Fibroblast of lung (primary cell): ENCODE measurements around the gene SLC8A2. TPM values are rescaled to one million over a fixed set of nuclear protein-coding genes. Genes with fewer than 3 reads are reported as not detected.

ENCODE experiments used
- DNase-seq, 2 donors: peaks; one replicate each; pipeline versions ENCODE4 v3.0.0 to v3.0.0-alpha.2; 2010; ENCODE audit warnings: low read depth in 2 of 2
- H2AFZ ChIP-seq: 2 replicates; pipeline ENCODE4 v1.5.1; 2012; ENCODE audit warnings: low read length, control low read depth, inconsistent platforms
- H3K27ac ChIP-seq: 2 replicates; pipeline ENCODE4 v1.5.1; 2011; ENCODE audit warnings: low read length, control low read depth; ENCODE audit not compliant: insufficient read depth
- H3K27me3 ChIP-seq: 2 replicates; pipeline ENCODE4 v1.5.1; 2011; ENCODE audit warnings: mild to moderate bottlenecking, low read length; ENCODE audit not compliant: control insufficient read depth, insufficient read depth
- H3K36me3 ChIP-seq: 2 replicates; pipeline ENCODE4 v1.5.1; 2011; ENCODE audit warnings: low read length; ENCODE audit not compliant: control insufficient read depth, insufficient read depth
- H3K4me1 ChIP-seq: 2 replicates; pipeline ENCODE4 v1.5.1; 2011; ENCODE audit warnings: low read length; ENCODE audit not compliant: control insufficient read depth, insufficient read depth; ENCODE audit errors: extremely low read depth
- H3K4me2 ChIP-seq: 2 replicates; pipeline ENCODE4 v1.5.1; 2011; ENCODE audit warnings: low read length, control low read depth; ENCODE audit not compliant: insufficient read depth; ENCODE audit errors: extremely low read depth
- H3K4me3 ChIP-seq, 4 experiments: fragments of 200-600 bp in 1 of 4; sonication (generic) in 1 of 4; replicated peaks in 1 of 4; 2 replicates each; pipeline ENCODE4 v1.5.1; 2011 to 2016; ENCODE audit warnings: low read length in 4 of 4, low read depth in 3 of 4, mild to moderate bottlenecking in 3 of 4, control low read depth in 2 of 4, inconsistent platforms in 1 of 4, mixed read lengths in 1 of 4; ENCODE audit not compliant: insufficient read depth in 1 of 4; ENCODE audit errors: control extremely low read depth in 1 of 4
- H3K79me2 ChIP-seq: 2 replicates; pipeline ENCODE4 v1.5.1; 2012; ENCODE audit warnings: mild to moderate bottlenecking, low read length, inconsistent platforms; ENCODE audit not compliant: control insufficient read depth, insufficient read depth
- H3K9ac ChIP-seq: 2 replicates; pipeline ENCODE4 v1.5.1; 2011; ENCODE audit warnings: mild to moderate bottlenecking, low read length, control low read depth; ENCODE audit not compliant: insufficient read depth
- H3K9me3 ChIP-seq: 2 replicates; pipeline ENCODE4 v1.5.1; 2012; ENCODE audit warnings: low read depth, low read length; ENCODE audit not compliant: control insufficient read depth, insufficient read depth
- H4K20me1 ChIP-seq: 2 replicates; pipeline ENCODE4 v1.5.1; 2011; ENCODE audit warnings: low read length; ENCODE audit not compliant: control insufficient read depth, insufficient read depth; ENCODE audit errors: extremely low read depth
- EZH2 ChIP-seq: IDR thresholded peaks from 2 replicates; pipeline ENCODE4 v1.5.1; 2012; ENCODE audit warnings: low read length, control low read depth, mild to moderate bottlenecking; ENCODE audit errors: missing control alignments
- polyA plus RNA-seq, 2 donors: library from polyadenylated mRNA; depleted of rRNA in 1 of 2; stranded (reverse) in 1 of 2; unstranded in 1 of 2; fragments of >200 nt; gene quantifications; 2 replicates each; pipeline ENCODE4 v1.2.1, GENCODE V29; 2011 to 2012; ENCODE audit warnings: missing spikeins in 1 of 2
- total RNA-seq: library from RNA; depleted of rRNA; stranded (reverse); fragments of >200 nt; gene quantifications from 2 replicates; pipeline ENCODE4 v1.2.1, GENCODE V29; 2014
- TF ChIP-seq, protein P1 (sequence below), 2 donors: IDR thresholded peaks in 1 of 2; conservative IDR thresholded peaks in 1 of 2; 1 replicate in 1 of 2; 2 replicates in 1 of 2; pipeline ENCODE4 v1.5.1; 2011 to 2012; ENCODE audit warnings: low read length in 2 of 2, control low read depth in 1 of 2, inconsistent platforms in 1 of 2, low read depth in 1 of 2, mild to moderate bottlenecking in 1 of 2

The SLC8A2 gene
- total and polyA plus RNA-seq, 2 donors (not counting 1 experiment from before 2014, with no cell fraction given), result under 0.01 TPM; not detected in 1

DNA sequence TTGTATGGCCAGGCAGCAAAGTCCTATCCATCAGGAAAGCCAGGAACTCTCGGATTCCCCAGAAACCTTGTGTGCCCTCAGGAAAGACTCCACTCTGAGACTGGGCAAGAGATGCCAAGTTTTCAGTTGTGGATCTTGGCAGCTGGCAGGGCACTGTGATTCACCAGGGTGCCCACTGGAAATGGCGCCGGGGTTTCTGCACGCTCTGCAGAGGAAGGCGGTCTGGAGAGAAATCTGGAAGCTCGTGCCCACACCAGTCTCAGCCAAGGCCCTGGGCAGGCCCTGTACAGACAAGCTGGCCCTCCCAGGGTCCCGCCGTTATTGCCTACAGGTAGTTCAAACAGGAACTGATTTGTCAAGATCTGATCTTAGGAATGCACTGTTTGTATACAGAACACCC lies 38.3 kb upstream of the SLC8A2 start:
- peaks cover 88% of the 10 kb centered on the region for H3K79me2 ChIP-seq
- no peak overlapping the region for H3K4me2 ChIP-seq
- no peak overlapping the region for H3K9ac ChIP-seq
- no peaks in the 10 kb centered on the region for H3K9me3 ChIP-seq
- no peaks in the 10 kb centered on the region for H3K27me3 ChIP-seq
- H4K20me1 ChIP-seq, result no peaks in the 10 kb centered on the region
- H3K36me3 ChIP-seq, result no peaks in the 10 kb centered on the region
- TF ChIP-seq, protein P1, sequence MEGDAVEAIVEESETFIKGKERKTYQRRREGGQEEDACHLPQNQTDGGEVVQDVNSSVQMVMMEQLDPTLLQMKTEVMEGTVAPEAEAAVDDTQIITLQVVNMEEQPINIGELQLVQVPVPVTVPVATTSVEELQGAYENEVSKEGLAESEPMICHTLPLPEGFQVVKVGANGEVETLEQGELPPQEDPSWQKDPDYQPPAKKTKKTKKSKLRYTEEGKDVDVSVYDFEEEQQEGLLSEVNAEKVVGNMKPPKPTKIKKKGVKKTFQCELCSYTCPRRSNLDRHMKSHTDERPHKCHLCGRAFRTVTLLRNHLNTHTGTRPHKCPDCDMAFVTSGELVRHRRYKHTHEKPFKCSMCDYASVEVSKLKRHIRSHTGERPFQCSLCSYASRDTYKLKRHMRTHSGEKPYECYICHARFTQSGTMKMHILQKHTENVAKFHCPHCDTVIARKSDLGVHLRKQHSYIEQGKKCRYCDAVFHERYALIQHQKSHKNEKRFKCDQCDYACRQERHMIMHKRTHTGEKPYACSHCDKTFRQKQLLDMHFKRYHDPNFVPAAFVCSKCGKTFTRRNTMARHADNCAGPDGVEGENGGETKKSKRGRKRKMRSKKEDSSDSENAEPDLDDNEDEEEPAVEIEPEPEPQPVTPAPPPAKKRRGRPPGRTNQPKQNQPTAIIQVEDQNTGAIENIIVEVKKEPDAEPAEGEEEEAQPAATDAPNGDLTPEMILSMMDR (conservative IDR thresholded peaks at IDR 0.05 in 1 of 2, IDR thresholded peaks at IDR 0.05 in 1 of 2; ENCODE audit: low read depth in 1 of 2, low read length in 2 of 2), result no peak
- no peak for TF ChIP-seq EZH2
- no peak overlapping the region for H3K4me3 ChIP-seq
- peaks cover 31% of the 10 kb centered on the region for H3K4me1 ChIP-seq
- no peak overlapping the region for H2AFZ ChIP-seq
- no peak overlapping the region for H3K27ac ChIP-seq
- no peak for DNase-seq

DNA sequence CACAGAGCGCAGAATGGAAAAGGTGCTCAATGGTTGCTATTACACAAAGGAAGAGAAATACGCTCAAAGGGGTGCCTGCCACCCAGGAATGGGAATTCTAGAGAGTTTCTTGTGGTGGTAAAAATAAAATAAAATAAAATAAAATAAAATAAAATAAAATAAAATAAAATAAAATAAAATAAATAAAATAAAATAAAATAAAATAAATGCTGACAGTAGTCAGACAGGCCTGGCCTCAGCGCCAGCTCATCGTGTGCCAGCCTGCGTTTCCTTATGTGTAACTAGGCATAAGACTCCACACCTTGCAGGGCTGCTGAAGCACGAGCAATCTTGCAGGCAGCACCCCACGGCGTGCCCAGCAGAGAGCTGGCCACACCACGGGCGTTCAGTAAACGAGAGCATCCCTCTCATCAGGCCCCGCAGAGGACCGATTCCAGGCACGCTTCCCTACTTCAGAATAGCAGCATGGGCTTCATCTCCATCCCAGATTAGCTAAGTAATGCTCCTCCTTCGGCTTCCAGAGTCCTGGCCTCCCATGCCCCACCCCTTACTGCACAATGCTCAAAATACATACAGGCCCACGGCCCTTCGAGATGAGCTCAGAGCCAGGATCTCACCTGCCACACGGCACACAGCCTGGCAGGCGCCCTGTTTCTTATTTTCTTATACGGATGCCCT lies 37.6 kb upstream of the SLC8A2 start:
- Histone ChIP-seq H3K27ac (no peak overlapping the region), H3K27me3 (no peaks in the 10 kb centered on the region), H3K4me2 (no peak overlapping the region), H3K4me1 (peaks cover 31% of the 10 kb centered on the region), H3K79me2 (peaks cover 83% of the 10 kb centered on the region), H4K20me1 (no peaks in the 10 kb centered on the region), H3K9ac (no peak overlapping the region), H3K36me3 (no peaks in the 10 kb centered on the region), H3K9me3 (no peaks in the 10 kb centered on the region), H2AFZ (no peak overlapping the region), H3K4me3 (no peak overlapping the region)
- DNase-seq, result no peak
- no peak for TF ChIP-seq EZH2
- TF ChIP-seq, protein P1 (conservative IDR thresholded peaks at IDR 0.05 in 1 of 2, IDR thresholded peaks at IDR 0.05 in 1 of 2; ENCODE audit: low read depth in 1 of 2, low read length in 2 of 2), result no peak

DNA sequence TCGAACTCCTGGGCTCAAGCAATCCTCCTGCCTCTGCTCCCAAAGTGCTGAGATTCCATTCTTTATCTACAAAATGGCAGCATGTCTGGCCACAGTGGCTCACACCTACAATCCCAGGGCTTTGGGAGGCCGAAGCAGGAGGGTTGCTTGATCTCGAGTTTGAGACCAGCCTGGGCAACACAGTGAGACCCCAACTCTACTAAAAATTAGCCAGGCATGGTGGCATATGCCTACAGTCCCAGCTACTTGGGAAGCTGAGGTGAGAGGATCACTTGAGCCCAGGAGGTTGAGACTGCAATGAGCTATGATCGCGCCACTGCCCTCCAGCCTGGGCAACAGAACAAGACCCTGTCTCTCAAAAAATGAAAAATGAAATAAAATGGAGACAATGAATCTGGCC lies 37.0 kb upstream of the SLC8A2 start:
- DNase-seq, result no peak
- Histone ChIP-seq H3K27me3 (no peaks in the 10 kb centered on the region), H3K9ac (no peak overlapping the region), H2AFZ (no peak overlapping the region), H3K4me1 (peaks cover 31% of the 10 kb centered on the region), H3K79me2 (peaks cover 77% of the 10 kb centered on the region), H3K4me2 (no peak overlapping the region), H3K36me3 (no peaks in the 10 kb centered on the region), H3K4me3 (no peak overlapping the region), H3K9me3 (no peaks in the 10 kb centered on the region), H3K27ac (no peak overlapping the region), H4K20me1 (no peaks in the 10 kb centered on the region)
- TF ChIP-seq, protein P1 (conservative IDR thresholded peaks at IDR 0.05 in 1 of 2, IDR thresholded peaks at IDR 0.05 in 1 of 2; ENCODE audit: low read depth in 1 of 2, low read length in 2 of 2), result no peak
- TF ChIP-seq EZH2, result no peak
